GF-D8 (cell line): ENCODE measurements around the gene AP2A2.

ENCODE experiments used
- DNase-seq: peaks from one replicate; lab custom pipeline; 2025; lab: John Stamatoyannopoulos, UW

Gene AP2A2

GRCh38 chr11:996681-997080 lies 71.0 kb downstream of the AP2A2 start:
- no peak for DNase-seq

DNA sequence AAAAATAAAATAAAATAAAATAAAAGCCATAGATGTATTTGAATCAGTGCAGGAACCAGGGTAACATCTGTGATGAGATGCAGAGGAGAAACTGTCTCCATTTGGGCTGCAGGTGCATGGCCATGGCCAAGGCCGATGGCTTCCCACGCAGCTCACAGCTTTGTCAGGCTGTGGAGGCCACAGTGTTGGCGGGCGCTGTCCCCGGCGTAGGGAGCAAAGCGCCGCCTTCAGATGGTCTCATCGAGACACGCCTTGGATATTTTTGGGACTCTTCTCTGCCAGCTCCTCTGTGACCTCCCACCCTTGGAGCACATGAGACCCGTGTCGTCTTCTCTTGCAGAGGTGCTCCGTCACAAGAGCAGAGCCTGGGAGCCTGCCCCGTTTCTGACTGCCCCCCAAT lies 72.2 kb downstream of the AP2A2 start:
- no peak for DNase-seq

- no peak for DNase-seq
Measured at GRCh38 chr11:999009-999408, 73.3 kb downstream of the AP2A2 start.

- DNase-seq, result no peak
Measured at GRCh38 chr11:1000357-1001278, 74.9 kb downstream of the AP2A2 start.

DNA sequence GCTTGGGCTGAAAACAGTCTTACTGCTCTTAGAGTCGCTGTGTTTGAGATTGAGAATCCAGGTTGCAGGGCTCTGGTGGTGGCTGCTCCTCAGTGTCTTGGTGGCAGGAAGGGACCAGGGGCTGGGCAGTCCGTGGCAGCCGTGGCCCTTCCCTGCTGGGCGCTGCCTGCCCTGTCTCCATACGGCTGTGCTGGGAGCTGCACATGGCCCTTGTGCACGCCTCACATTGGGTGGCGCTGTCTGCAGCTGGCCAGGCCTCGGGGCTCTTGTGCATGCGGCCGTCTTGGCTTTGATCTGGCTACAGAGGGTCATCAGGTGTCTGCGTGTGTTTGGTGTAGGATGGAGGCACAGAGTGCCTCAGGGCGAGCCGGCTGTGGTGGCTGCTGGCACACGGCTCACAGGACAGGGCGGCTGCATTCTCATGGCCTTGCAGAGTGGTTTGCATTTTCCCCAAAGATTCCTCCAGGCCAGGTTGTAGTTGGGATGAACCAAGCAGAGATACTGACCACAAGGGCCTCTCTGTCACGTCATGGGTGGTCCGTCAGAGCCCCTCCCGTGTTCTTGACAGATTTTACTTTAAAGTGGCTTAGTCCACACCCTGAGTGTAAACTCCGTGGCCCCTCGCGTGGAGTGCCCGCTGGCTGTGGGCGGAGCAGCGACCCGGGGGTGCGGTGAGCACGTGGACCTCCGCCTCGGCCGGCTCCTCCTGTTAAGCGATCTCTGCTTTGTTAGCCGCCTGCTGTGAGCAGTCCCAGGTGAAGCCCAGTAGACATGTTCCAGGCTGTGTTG lies 76.1 kb downstream of the AP2A2 start:
- no peak for DNase-seq

GRCh38 chr11:1002406-1002984 lies 76.8 kb downstream of the AP2A2 start:
- DNase-seq, result no peak

- DNase-seq, result no peak
Measured at GRCh38 chr11:1003159-1003558, 77.5 kb downstream of the AP2A2 start.

GRCh38 chr11:1005928-1006327 lies 80.3 kb downstream of the AP2A2 start:
- no peak for DNase-seq

GRCh38 chr11:1006762-1007161 lies 81.1 kb downstream of the AP2A2 start:
- DNase-seq, result no peak

- no peak for DNase-seq
Measured at GRCh38 chr11:1007279-1007678, 81.6 kb downstream of the AP2A2 start.

DNA sequence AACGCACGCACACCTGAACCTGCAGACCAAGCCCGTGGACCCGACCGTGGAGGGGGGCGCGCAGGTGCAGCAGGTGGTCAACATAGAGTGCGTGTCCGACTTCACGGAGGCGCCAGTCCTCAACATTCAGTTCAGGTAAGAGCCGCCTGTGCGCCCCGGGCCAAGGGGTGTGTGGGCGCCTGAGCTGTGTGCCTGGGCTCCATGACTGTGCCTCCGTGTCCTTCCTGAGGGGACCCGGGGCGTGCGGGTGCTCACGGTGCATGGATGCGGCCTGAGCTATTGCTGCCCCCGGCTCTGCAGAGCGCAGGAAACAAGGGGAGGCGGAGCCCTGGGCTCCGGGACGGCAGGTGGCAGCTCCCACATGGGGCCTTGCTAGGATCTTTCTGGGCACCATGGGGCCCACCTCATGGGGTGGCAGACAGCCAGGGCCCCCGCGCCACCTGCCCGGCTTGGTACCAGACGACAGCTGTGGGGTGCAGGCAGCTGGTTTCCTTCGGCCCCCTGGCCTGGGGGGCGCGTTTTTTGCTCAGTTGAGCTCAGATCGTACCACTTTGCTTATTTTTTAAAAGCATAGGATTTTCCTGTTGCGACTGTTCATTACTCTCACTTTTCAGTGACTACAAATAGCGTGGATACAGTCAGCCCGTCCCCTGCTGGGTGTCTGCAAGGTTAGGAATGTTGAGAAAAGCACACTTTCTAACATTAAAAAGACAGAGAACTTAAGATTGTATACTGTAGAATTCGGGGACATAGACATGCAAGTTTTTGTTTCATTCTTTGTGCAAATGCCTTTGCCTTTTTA lies 82.5 kb downstream of the AP2A2 start:
- no peak for DNase-seq

DNA sequence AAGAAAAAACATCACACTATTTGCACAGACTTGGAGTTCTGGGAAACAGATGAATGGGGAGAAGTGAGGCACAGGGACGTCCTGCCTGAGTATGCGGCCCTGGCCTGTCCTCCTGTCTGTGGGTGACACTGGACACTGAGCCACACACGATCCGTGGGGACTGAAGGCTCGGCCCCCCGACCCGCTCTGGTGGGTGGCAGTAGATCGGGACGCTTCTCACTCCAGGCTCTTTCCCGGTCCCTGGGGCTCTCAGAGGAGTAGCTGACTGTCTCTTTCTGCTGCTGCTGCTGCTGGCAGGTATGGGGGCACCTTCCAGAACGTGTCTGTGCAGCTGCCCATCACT lies 83.1 kb downstream of the AP2A2 start:
- no peak for DNase-seq

DNA sequence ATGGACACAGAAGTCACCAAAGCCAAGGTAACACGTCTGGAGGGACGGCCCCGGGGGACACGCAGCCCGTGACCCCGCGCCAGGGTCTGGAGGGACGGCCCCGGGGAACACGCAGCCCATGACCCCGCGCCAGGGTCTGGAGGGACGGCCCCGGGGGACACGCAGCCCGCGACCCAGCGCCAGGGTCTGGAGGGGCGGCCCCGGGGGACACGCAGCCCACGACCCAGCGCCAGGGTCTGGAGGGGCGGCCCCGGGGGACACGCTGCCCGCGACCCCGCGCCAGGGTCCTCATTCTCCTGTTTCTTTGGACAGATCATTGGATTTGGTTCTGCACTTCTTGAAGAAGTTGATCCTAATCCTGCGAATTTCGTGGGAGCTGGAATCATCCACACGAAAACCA lies 83.7 kb downstream of the AP2A2 start:
- no peak for DNase-seq

- DNase-seq, result no peak
Measured at GRCh38 chr11:1009991-1010390, 84.3 kb downstream of the AP2A2 start.

GRCh38 chr11:1010551-1011319 lies 85.1 kb downstream of the AP2A2 start:
- no peak for DNase-seq

- no peak for DNase-seq
Measured at GRCh38 chr11:1011320-1011698, 85.6 kb downstream of the AP2A2 start.

DNA sequence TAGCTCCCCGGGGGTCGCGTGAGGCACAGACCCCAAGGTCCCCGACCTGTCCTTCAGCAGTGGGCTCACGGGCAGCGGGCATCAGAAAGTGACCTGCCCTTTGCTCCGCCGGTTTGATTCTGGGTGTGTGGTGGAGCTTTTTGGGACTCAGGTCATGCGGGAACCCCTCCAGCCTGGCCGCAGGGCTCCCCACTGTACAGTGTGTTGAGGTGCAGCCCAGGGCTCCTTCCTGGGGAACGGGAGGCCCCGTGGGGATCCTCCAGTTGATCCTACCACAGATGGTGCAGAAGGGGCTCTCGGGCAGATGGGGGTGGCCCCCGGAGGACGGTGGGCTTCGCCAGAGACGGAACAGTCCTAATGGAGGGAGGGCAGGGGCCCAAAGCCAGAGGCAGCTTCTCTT lies 86.6 kb downstream of the AP2A2 start:
- DNase-seq, result no peak

GRCh38 chr11:1012740-1013630 lies 87.3 kb downstream of the AP2A2 start:
- no peak for DNase-seq

DNA sequence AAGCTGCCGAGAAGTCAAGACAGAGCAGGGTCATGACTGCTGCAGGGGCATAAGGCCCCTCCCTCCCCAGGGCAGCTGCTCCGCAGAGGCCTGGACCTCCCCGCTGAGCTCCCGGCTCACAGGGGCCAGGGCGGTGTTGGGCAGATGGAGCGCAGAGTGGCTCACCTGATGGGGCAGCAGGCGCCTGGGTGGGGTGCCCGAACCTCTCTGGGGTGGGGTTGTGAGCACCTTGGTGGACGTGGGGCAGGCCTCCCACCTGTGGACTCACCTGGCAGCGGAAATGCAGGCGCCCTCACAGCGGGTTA lies 87.9 kb downstream of the AP2A2 start:
- no peak for DNase-seq

DNA sequence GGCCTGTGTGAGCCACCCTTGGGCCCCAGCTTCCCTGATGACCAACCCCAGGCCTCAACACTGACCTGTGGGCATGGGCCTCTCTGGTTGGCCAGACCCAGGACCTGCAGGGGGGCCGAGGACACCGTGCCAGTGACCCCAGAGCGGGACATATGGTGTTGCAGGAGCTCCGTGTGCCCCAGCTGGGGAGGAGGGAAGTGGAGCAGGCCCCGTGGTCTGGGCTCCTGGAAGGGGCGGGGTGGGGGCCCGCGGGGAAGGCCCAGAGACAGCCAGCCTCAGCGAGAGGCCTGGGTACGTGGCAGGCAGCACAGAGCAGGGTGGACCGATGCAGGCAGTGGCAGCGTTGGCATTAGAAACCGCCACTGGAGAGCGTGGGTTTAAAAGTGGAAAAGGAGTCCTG lies 88.6 kb downstream of the AP2A2 start:
- DNase-seq, result no peak

DNA sequence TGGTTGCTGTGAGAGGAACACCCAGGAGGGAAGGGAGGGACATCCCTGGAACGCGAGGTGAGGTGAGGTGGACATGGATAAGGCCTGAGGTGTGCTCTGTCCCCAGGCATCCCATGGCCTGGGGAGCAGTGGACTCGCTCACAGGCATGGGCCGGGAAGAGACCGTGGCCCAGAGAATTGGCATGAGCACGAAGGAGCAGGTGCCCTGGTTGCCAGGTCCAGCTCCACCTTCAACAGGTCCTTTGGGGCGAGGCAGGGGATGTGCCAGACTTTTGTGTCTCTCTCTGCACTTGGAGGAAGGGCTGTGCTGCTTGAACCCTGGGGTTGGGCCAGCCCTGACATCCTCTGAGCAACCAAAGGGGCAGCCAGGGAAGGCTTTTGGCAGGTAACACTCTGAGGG lies 89.4 kb downstream of the AP2A2 start:
- DNase-seq, result no peak
